Activated T-cell treated with anti-CD3 and anti-CD28 coated beads, Interleukin-2, amount 50 U/mL, for 1 hour (primary cell): ENCODE data around the gene TMEM175.
A peak's percentile ranks its signal among the peaks of the same experiment; 100 is the strongest.

Experiments used
- DNase-seq: peaks from one replicate; pipeline ENCODE4 v3.0.0-alpha.2; 2020

TMEM175 gene, protein sequence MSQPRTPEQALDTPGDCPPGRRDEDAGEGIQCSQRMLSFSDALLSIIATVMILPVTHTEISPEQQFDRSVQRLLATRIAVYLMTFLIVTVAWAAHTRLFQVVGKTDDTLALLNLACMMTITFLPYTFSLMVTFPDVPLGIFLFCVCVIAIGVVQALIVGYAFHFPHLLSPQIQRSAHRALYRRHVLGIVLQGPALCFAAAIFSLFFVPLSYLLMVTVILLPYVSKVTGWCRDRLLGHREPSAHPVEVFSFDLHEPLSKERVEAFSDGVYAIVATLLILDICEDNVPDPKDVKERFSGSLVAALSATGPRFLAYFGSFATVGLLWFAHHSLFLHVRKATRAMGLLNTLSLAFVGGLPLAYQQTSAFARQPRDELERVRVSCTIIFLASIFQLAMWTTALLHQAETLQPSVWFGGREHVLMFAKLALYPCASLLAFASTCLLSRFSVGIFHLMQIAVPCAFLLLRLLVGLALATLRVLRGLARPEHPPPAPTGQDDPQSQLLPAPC

DNA sequence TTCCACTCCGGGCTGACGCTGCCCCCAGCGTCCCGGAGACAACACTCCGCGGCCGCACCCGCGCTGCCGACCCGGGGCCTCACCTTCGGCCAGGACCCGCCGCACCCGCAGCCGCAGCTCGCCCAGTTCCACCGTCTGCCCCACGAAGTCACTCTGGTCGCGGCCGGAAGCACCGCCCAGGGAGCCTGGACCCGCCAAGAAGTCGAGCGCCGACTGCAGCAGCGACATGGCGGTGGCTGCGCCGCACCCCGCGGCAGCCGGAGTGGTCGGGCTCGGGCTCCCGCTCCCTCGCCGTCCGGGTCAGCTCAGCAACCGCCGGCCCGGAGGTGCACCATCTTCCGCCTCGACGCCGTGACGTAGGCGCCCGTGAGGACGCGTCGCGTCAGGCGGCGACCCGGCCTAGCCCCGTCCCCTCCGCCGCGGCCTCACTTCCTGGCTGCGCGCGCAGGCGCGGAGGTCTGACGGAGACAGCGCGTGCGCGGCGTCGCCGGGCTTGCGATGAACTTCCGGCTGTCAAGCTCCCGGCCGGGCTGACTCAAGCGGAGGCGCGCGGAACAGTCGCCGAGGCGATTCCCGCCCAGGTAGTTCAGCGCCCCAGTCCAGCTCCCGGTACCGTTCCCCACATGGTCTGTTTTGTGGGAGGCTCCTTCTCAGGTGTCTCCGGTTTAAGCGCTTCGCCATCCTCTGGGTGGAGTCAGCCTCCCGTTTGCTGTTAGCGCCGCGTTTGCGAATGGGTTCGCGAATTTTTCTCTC, at the start of gene TMEM175, which contains the start of gene GAK:
TSS of gene TMEM175 (plus strand) at position 501 of the 753 bp plus-strand sequence. CDS start 15,280 bp downstream, outside the sequence.
TSS of gene GAK (minus strand) at position 357 of the 753 bp plus-strand sequence. CDS start at position 228, 129 bp downstream.
- DNase-seq = peak; percentile 98

DNA sequence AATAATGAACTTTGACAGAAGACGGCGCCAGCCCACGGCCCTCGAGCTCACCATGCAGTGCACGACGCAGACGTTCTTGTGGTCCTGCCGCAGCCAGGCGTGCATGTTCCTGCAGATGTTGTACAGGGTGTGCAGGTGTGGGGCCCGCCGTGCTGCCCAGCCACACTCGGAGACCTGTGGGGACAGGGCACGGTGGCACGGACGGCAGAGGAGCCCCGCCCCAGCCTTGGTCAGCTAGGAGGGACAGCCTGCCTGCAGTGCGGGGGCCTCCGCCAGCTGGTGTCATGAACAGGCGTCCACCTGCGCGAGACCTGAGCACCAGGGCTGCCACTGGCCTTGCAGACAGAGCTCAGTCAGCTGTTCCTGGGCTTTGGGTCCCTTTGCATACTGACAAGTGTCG, 49.6 kb upstream of the TMEM175 start:
- DNase-seq = no peak

DNA sequence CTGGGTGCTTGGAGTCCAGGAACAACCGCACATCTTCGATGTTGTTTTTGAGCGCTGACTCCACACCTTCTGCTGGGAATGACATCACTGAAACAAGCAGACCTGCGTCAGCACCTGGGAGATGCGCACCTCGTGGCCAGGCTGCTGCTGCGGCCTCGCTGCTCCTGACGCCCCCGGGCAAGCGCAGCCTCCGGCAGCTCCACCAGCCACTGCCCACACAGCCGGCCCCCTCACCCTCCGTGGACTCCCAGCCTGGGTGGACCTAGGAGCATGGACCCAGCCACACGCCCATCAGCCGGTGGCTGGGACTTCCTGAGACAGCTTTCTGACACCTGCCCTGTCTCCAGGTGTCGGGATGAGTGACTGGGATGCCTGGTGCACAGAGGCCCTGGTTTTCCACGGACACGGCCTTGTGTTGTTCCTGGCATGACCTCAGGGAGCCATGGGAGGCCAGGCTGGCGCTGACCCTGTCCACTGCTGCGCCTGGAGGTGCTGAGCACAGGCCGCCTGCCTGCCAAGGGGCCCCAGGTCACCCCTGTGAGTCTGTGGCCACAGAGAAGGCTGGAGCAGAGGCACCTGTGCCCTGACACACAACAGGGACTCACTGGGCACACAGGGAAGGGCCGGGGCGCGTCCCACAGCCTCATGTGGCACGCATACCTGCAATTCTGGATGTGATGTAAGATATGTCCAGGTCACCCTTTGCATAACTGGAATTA, 48.7 kb upstream of the TMEM175 start:
- DNase-seq = no peak

DNA sequence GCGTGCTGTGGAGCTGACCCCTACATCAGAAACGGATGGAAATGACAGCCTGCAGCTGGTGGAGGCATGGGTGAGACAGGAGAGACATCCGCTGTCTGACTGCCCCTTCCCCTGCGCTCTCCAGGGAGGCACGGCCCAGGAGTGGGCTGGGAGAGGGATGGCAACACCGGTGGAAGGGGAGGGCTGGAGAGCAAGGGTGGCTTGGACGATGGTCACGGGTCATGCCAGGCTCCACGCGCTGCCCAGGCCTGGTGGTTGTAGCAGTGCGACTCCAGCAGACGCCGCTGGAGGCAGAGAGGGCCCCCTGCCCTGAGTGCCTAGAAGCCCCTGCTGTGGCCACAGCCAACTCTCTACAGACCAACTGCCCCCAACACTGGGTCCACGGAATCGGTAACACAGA, 48.0 kb upstream of the TMEM175 start:
- DNase-seq = no peak

DNA sequence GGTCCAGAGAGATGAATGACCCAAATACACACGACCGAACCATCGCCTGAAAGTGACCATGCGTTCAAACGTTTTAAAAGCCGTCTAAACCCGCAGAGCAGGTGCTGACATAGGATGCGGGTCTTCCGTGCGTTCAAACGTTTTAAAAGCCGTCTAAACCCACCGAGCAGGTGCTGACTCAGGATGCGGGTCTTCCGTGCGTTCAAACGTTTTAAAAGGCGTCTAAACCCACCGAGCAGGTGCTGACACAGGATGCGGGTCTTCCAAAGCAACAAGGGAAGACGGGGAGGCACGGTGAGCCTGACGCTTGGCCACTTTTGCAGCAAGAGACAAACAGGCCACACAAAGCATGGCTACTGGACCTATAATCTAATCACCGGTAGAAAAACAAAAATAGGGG, 47.4 kb upstream of the TMEM175 start:
- no peak for DNase-seq

DNA sequence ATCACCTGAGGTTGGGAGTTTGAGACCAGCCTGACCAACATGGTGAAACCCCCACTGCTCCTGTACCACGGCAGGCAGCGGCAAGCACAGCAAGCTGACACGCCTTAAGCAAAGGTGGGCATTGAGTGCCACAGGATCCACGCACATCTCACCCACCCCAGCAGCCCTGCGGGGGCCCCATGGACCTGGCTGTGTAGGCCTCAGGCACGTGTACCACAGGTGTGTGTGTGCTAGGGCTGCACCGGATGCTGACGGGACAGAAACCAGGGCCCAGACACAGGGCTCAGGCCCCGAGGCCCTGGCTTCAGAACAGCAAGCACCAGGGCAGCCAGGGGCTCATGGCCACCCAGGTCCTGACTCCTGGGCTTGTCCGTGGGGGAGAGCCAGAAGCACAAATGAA, 46.9 kb upstream of the TMEM175 start:
- DNase-seq = no peak

DNA sequence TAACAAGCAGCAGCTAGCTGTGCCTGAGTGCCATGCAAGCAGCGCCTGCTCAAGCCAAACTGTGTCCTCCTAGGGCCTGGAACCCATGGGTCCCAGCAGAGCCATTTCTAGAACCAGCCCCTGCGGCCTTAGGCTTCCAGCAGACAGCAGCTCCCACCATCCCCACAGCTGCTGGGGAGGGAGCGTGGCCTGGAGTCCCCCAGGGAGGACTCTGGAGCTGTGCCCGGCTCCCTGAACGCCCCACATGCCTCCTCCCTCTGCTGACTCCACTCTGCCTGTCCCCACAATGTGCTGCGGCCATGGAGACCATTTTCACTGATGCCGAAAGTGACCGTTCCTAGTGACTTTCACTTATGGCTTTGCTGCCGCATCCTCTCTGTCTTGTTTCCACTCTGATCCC, 46.0 kb upstream of the TMEM175 start:
- no peak for DNase-seq

DNA sequence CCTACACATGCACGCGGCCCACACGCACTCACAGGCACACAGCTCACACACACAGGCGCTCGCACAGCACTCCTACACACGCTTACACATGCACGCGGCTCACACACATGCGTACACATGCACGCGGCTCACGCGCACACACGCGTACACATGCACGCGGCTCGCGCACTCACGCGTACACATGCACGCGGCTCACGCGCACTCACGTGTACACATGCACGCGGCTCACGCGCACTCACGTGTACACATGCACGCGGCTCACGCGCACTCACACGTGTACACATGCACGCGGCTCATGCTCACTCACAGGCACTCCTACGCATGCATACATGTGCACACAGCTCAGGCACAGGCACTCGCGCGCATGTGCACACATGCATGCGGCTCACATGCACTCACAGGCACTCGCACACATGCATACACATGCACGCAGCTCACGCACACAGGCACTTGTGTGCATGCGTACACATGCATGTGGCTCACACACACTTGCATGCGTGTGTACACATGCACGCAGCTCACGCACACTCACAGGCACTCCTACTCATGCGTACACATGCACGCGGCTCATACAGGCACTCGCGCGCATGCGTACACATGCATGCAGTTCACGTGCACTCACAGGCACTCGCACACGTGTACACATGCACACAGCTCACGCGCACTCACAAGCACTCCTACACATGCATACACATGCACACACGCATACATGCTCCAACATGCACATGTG, 45.1 kb upstream of the TMEM175 start:
- no peak for DNase-seq

DNA sequence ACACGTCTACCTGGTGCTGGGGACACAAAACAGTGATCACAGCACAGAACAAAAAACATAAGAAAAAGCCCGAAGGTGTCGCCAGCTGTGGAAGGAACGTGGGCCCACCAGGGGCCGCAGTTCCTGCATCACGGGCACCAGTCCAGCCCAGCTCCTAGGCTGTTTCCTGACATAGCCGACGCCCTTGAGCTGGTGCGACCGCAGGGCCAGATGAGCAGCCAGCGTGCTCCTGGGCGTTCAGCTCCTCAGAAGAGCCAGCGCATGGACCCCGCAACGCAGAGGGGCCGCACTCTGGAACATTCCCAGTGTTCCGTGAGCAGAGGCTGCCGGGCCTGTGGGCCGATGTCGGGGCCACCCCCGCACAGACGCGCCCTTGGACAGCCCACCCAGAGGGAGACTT, 44.2 kb upstream of the TMEM175 start:
- no peak for DNase-seq

DNA sequence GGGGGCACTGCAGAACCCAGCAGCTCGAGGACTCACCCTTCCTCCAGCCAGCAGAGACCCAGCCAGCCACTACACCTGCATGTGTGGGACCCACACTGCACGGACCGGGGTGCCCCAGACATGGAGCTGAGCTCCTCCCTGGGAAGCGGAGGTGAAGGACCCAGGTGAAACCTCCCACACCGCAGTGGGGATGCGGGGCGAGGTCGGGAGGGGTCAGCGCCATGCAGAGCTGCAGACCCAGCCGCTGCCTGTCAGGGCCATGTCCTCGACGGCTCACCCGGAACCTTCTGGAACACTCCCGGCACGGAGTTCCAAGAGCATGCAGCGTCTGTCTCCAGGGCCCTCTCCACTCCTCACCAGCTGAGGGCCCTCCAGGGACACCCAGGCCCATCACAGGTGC, 42.7 kb upstream of the TMEM175 start:
- DNase-seq = no peak

DNA sequence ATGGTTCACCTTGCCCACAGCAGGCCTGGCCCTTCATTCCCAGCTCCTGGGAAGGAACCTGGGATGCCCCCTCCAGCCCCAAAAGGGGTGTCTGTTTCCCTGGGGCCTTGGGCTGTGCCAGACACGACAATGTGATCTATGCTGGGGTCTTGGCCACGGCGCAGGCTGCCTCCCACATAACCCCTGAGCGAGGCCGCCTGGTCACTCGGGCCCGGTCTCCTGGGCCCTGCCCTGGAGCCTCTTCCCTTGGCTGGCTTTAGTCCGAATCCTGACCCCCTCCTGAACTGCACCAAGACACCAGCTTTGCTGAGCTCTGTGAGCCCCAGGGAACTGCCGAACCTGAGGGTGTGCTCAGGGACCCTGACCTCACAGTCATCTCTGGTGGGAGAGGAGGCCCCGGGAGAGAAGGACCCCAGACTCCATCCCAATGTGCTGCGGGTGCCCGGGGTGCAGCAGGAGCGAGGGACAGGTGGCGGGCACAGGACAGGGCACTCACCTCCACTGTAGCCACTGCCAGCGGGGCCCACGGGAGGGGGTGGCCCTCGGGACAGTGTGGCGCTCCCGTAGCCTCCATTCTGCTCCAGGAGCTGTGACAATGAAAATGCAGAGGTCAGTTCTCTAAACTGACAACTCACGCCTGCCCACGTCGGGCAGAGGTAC, 42.1 kb upstream of the TMEM175 start:
- DNase-seq = no peak

DNA sequence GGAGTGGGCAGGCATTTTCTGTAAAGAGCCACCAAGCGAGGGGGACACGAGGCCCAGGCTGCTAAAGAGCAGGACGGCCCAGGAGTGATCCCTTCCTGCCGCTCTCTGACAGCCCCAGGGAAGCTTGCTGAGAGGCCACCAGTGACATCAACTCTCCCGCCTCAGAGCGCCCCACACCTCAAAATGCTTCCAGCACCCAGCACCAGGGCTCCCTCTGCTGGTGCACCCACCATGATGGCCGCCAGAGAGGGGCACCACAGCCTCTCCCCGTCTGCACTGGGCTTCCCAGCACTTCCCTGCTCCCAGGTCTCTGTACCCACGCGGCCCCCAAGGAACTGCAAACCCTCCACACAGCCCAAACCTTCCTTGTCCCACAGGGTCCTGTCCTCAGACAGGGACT, 40.5 kb upstream of the TMEM175 start:
- DNase-seq = no peak

DNA sequence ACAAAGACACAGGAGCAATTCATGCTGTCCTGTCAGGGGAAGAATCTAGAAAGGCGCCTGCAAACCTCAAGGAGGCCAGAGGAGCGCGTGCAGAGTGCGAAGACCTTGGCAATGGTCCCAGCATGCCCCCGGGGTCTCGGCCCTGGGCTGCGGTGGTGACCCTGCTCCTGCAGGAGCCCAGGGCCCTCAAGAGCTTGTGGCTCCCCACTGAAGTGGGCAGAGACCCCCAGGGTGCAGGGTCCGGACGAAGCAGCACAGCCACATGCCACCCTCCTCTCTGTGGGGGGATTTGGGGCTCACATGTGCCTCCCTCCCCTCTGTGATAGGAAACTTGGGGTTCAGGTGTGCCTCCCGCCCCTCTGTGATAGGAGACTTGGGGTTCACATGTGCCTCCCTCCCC, 39.5 kb upstream of the TMEM175 start:
- no peak for DNase-seq

DNA sequence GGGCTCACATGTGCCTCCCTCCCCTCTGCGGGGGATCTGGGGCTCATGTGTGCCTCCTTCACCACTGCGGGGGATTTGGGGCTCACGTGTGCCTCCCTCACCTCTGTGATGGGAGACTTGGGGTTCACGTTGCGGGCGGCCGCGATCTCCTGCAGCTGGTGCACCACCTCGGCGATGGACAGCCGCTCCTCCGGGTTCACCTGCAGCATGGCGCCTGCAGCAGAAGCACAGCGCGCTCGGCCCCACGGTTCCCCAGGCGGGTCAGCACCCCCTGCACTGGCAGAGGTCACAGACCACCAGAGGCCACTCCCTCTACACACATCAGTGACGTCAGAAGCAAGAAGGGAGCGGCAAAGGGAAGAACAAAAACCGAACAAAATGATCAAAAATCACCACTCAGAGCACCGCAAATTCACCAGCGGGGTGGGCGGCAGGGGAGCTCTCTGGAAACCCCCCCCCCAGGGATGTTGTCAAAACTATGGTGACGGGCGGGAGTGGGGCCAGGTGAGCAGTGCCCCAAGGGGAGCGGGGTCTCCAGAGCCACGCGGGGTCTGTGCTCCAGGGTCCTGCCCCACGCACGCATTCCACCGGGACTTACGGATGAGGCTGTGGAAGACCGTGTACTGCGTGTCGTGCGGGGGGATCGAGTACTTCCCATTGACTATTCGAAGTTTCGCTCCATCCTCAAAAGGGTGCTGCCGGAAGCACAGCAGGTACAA, 38.8 kb upstream of the TMEM175 start:
- DNase-seq = no peak

DNA sequence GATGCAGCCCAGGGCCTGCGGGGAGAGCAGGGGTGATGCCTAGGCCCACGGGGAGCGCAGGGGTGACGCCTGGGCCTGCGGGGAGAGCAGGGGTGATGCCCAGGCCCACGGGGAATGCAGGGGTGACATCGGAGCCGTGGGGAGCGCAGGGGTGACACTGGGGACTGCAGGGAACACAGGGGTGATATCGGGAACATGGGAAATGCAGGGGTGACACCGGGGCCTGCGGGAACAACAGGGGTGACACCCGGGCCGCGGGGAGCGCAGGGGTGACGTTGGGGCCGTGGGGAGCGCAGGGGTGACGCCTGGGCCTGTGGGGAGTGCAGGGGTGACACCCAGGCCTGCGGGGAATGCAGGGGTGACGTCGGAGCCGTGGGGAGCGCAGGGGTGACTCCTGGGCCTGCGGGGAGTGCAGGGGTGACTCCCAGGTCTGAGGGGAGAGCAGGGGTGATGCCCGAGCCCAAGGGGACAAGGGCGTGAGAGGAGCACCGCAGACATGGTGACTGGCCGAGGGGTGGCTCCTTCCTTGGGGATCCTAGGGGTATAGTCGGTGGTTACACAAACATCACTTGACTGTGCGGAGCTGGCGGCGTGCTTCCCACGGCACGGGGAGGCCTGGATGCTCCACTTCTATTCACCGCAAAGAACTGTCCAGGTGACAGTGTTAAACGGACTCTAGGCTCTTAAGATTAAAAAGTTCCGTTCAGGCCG, 38.1 kb upstream of the TMEM175 start:
- DNase-seq = no peak

DNA sequence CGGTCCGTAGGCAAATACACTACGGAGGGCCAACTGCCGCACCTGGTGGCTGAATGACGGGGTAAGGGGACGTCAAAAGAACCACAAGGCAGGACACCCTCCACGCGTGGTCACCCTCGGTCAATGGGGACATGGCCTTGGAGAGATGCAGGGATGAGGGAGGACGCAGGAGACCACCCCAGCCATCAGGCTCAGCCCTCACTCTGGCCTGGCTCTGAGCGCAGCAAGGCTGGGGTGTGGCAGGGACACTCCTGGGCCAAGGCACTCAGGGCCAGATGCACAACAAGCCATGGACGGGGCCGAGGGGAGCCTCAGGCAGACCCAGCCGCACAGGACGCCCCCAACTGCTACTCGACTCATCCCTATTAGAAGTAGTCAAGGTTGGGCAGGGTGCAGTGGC, 36.7 kb upstream of the TMEM175 start:
- no peak for DNase-seq

DNA sequence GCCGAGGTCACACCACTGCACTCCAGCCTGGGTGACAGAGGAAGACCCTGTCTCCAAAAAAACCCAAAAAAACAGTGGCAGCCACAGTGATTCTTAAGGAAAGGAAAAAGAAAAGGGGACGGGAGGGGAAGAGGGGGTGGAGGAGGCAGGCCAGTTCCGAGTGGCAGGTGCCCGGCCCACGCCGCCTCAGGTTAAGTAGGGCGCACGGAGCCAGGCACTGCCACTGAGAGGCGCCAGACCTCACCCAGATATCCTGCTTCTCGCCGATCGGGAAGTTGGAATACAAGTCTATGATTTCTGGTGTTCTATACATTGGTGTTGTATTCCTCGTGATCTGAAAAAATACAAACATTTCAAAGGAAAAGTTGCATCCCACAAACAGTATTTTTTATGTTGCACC, 36.0 kb upstream of the TMEM175 start:
- no peak for DNase-seq

DNA sequence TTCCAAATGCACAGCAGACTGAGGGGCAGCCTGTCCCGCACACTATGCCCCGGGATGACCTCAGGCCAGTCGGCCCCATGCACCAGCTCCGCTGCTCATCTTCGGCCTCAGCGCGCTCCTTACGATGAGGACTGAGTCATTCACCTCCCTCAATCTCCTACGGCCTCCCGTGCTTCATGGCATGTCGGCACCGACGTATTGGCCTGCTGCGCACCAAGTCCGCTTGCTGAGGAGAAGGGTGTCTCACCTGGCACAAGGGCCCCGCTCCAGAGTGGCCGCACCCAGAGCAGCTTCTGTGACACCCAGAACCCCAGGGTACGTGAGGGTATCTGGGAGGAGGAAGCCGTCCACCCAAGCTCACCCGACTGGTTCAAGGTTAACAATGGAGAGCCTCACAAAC, 35.6 kb upstream of the TMEM175 start:
- no peak for DNase-seq

DNA sequence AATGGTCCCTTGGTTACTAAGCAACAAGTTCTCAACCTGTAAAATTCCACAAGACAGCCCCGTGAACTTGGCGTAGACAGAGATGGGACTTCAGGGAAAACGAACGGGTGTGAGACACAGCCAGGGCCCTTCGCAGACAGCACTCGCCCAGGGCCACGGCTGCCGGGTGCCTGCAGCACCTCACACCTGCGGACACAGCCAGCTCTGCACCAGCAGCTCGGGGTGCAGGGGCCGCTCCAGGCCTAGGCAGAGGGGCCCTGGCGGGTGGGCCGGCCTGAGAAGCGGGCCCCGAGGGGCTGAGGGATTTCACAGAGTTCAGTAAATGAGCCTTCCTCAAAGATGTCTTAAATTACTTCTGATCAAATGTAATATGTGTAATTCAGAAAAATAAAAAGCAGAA, 34.1 kb upstream of the TMEM175 start:
- no peak for DNase-seq

DNA sequence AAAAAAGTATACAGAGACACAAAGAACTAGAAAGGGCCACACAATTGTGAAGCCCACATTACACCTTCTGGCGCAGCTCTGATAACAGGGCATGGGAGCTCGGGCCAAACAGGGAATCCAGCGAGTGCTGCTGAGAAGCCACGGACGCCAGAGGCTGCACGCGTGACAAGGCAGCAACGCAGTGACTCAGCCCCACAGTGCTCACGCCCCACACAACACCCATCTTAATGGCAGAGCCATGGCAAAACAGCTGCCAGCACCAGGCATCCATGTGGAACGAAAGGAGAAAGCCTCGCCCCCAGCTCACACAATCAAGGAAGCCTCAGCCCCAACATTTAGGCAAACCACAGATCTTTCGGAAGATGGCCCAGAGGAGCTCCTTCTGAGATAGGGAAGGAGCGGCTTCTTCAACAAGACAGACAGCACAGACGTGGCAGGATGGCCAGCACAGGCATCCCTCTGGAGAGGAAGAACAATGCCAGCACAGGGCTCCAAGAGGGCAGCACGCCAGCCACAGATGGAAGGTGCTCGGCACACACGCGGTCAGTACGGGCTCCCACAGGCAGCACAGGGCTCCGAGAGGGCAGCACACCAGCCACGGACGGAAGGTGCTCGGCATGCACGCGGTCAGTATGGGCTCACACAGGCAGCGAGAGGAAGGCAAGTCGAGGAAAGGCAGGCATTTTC, 33.2 kb upstream of the TMEM175 start:
- DNase-seq = no peak
